Osteocyte (in vitro differentiated cells): ENCODE results near the gene ICAM2. TPM values are rescaled to one million over a fixed set of nuclear protein-coding genes. Genes with fewer than 3 reads are reported as not detected.

Experiments used
- DNase-seq: peaks from one replicate; pipeline ENCODE4 v3.0.0; 2021; ENCODE audit warnings: mixed read lengths; ENCODE audit not compliant: unreplicated experiment; ENCODE audit errors: extremely low spot score
- H3K27ac Mint-ChIP-seq: one replicate; pipeline ENCODE4 v1.8.0; 2021; ENCODE audit warnings: mild to moderate bottlenecking, mixed read lengths; ENCODE audit not compliant: unreplicated experiment
- H3K27me3 Mint-ChIP-seq: one replicate; pipeline ENCODE4 v1.8.0; 2021; ENCODE audit warnings: mixed read lengths; ENCODE audit not compliant: unreplicated experiment
- H3K36me3 Mint-ChIP-seq: one replicate; pipeline ENCODE4 v1.8.0; 2021; ENCODE audit warnings: mixed read lengths; ENCODE audit not compliant: unreplicated experiment
- H3K4me1 Mint-ChIP-seq: one replicate; pipeline ENCODE4 v1.8.0; 2021; ENCODE audit warnings: mixed read lengths; ENCODE audit not compliant: unreplicated experiment
- H3K4me3 Mint-ChIP-seq: one replicate; pipeline ENCODE4 v1.8.0; 2021; ENCODE audit warnings: mild to moderate bottlenecking, moderate library complexity, mixed read lengths; ENCODE audit not compliant: unreplicated experiment
- H3K9me3 Mint-ChIP-seq: one replicate; pipeline ENCODE4 v1.8.0; 2021; ENCODE audit warnings: mixed read lengths; ENCODE audit not compliant: unreplicated experiment
- total RNA-seq: library from RNA; stranded (reverse); gene quantifications from 2 replicates; pipeline ENCODE4 v1.2.1, GENCODE V29; 2021
- TF ChIP-seq, protein P1 (sequence below): fragments of 200-600 bp; sonication (generic); IDR thresholded peaks from 2 replicates; pipeline ENCODE4 v1.5.0; 2021; ENCODE audit warnings: antibody characterized with exemption, mild to moderate bottlenecking, moderate library complexity

Gene ICAM2
- total RNA-seq, 1 donor from 2014 or later: not detected

DNA sequence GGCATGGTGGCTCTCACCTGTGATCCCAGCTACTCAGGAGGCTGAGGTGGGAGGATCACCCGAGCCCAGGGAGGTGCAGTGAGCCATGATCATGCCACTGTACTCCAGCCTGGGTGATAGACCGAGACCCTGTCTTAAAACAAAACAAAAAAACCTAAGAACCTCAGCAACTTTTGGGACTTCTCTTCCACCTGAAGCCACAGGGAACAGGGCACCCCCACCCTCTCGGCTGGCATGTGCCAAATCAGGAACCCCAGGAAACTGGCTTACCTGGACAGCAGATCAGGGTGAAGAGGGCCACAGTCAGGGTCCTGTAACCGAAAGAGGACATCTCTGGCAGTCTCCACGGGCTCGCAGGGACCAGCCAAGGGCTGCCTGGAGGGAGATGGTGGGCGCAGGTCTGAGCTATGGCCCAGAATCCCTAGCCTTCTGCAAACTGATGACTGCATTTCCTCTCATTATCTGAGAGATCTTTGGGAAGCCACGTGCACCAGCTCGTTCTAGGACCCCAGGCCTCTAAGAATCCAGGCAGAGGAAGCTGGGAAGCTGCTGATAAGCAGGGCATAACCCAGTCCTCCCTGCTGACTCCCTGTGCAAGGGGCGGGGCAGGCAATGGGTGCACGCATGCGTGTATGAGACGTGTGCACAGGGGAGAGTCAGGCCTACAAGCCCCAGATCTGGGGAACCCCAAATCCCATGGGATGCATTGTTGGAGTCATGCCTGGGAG, 13.9 kb downstream of the ICAM2 start:
- Mint-ChIP-seq H3K4me1 (peaks cover 10% of the 10 kb centered on the region), H3K9me3 (no peaks in the 10 kb centered on the region), H3K27me3 (peaks cover 17% of the 10 kb centered on the region), H3K36me3 (no peaks in the 10 kb centered on the region), H3K4me3 (no peak overlapping the region), H3K27ac (no peak overlapping the region)
- TF ChIP-seq, protein P1, sequence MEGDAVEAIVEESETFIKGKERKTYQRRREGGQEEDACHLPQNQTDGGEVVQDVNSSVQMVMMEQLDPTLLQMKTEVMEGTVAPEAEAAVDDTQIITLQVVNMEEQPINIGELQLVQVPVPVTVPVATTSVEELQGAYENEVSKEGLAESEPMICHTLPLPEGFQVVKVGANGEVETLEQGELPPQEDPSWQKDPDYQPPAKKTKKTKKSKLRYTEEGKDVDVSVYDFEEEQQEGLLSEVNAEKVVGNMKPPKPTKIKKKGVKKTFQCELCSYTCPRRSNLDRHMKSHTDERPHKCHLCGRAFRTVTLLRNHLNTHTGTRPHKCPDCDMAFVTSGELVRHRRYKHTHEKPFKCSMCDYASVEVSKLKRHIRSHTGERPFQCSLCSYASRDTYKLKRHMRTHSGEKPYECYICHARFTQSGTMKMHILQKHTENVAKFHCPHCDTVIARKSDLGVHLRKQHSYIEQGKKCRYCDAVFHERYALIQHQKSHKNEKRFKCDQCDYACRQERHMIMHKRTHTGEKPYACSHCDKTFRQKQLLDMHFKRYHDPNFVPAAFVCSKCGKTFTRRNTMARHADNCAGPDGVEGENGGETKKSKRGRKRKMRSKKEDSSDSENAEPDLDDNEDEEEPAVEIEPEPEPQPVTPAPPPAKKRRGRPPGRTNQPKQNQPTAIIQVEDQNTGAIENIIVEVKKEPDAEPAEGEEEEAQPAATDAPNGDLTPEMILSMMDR: no peak
- no peak for DNase-seq

DNA sequence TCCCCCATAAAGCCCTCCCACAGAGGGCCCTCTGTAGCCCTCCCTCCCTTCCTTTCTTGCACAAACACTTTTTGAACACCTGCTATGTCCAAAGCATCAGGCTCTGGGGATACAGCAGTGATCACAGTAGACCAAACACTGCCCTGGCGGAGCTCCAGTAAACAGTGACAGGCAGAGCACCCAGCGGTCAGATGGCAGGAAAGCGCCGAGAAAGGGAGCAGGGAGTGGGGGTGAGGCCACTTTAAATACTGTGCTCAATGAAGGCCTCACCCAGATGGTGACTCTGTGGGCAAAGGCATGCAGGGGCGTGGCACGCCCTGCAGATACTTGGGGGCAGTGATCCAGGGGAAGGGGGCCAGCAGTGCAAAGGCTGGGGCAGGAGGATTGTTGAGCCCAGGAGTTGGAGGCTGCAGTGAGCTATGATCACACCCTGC, 14.7 kb downstream of the ICAM2 start:
- Mint-ChIP-seq H3K27ac (no peak overlapping the region), H3K4me1 (peaks cover 10% of the 10 kb centered on the region), H3K4me3 (no peak overlapping the region), H3K36me3 (no peaks in the 10 kb centered on the region), H3K27me3 (peaks cover 9% of the 10 kb centered on the region), H3K9me3 (no peaks in the 10 kb centered on the region)
- TF ChIP-seq, protein P1: no peak
- no peak for DNase-seq

DNA sequence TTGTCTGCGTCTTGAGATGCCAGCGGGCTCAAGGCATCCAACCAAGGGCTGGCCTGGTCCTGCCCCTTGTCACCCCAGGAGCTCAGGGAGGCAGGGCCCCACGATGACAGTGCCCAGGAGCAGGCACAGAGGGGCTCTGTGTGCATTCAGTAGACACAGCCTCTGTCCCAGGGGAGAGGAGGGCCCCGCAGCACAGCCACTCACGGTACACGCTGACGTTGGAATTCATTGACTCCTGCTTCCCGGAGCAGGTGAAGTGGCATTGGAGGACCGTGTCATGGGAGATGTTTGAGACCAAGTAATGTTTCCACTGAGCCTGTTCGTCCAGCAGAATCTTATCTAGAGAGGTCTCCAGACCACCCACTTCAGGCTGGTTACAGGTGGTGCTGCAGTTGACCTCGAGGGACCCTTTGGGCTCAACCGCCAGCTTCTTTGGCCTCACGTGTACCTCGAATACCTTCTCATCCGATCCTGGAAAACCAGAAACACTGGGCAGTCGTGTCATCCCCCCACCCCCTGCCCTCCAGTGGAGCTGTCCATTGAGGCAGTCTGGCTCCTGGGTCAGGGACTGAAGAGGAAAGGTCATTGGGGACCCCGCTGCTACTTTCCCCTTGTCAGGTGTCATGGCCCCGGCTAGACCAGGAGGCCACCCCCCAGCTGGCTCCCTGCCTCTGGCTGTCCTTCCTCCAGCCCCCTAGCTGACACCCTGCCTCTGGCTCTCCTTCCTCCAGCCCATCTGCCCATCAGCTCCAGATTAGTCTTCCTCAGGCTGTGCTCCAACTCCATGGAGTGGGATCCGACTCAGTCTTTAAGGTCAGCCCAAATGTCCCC, 15.3 kb downstream of the ICAM2 start:
- DNase-seq: no peak
- Mint-ChIP-seq H3K27ac (no peak overlapping the region), H3K9me3 (no peaks in the 10 kb centered on the region), H3K4me3 (no peak overlapping the region), H3K27me3 (peaks cover 5% of the 10 kb centered on the region), H3K4me1 (peaks cover 10% of the 10 kb centered on the region), H3K36me3 (no peaks in the 10 kb centered on the region)
- TF ChIP-seq, protein P1: no peak

DNA sequence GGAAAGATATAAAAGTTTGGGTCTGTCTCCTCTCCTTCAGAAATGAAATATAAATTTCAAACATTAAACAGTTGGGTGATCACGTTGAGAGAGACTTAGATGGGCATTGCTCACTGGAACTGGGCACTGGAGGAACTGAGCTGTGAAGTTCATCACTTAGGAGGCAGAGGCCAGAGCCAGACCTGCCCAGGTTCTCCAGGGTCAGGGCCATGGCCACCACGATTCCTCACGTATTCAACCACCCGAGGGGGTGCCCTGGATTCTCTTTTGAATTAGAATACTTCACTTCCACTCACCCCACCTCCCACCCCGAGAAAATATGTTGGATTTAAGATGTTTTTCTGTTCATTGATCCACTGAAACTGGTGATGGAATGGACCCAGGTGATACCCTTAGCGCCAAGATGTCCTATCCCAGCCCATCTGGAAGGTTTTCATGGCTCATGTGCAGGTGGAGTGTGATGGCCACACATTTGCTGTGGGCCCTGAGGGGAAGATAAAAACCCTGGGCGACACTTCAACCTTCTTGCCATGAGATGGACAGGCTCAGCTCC, 16.1 kb downstream of the ICAM2 start:
- Mint-ChIP-seq H3K27me3 (no peaks in the 10 kb centered on the region), H3K36me3 (no peaks in the 10 kb centered on the region), H3K9me3 (no peaks in the 10 kb centered on the region), H3K4me1 (peaks cover 10% of the 10 kb centered on the region), H3K27ac (no peak overlapping the region), H3K4me3 (no peak overlapping the region)
- TF ChIP-seq, protein P1: no peak
- DNase-seq: no peak
